ENCODE data around the gene BRF1.
A peak's percentile ranks its signal among the peaks of the same experiment; 100 is the strongest.

Gene BRF1

GRCh38 chr14:105187116-105187515, 113.7 kb downstream of the BRF1 start:
- Mint-ChIP-seq H3K4me1 (ENCODE audit: low read depth) (peaks cover 12% of the 10 kb centered on the region), H3K9me3 (peaks cover 9% of the 10 kb centered on the region), H3K27me3 (peaks cover 75% of the 10 kb centered on the region), H3K4me3 (no peak overlapping the region), H3K27ac (no peak overlapping the region), H3K36me3 (ENCODE audit: low read depth) (no peaks in the 10 kb centered on the region)
- intact Hi-C loops (cut with micrococcal nuclease) = no loop called here

- H3K36me3 Mint-ChIP-seq (ENCODE audit: low read depth) = no peaks in the 10 kb centered on the region
- intact Hi-C loops (cut with micrococcal nuclease) = no loop called here
- peaks cover 9% of the 10 kb centered on the region for H3K9me3 Mint-ChIP-seq
- H3K4me3 Mint-ChIP-seq = no peak overlapping the region
- peaks cover 15% of the 10 kb centered on the region for H3K4me1 Mint-ChIP-seq (ENCODE audit: low read depth)
- H3K27ac Mint-ChIP-seq = no peak overlapping the region
- H3K27me3 Mint-ChIP-seq = peaks cover 71% of the 10 kb centered on the region
Measured at GRCh38 chr14:105185973-105186372, 114.8 kb downstream of the BRF1 start.

- Mint-ChIP-seq H3K4me3 (no peak overlapping the region), H3K36me3 (ENCODE audit: low read depth) (no peaks in the 10 kb centered on the region), H3K9me3 (peaks cover 9% of the 10 kb centered on the region), H3K4me1 (ENCODE audit: low read depth) (peaks cover 21% of the 10 kb centered on the region), H3K27ac (peak overlapping the region; percentile 2), H3K27me3 (peaks cover 66% of the 10 kb centered on the region)
- intact Hi-C loops (cut with micrococcal nuclease) = no loop called here
Measured at GRCh38 chr14:105185001-105185400, 115.8 kb downstream of the BRF1 start.

- intact Hi-C loops (cut with micrococcal nuclease) = no loop called here
- peak overlapping the region; percentile 2 for H3K27ac Mint-ChIP-seq
- peaks cover 66% of the 10 kb centered on the region for H3K27me3 Mint-ChIP-seq
Measured at GRCh38 chr14:105184461-105184860, 116.3 kb downstream of the BRF1 start.

GRCh38 chr14:105182296-105183020, 118.3 kb downstream of the BRF1 start:
- intact Hi-C loops (cut with micrococcal nuclease) = no loop called here
- Mint-ChIP-seq H3K27me3 (peaks cover 60% of the 10 kb centered on the region), H3K4me1 (ENCODE audit: low read depth) (peaks cover 40% of the 10 kb centered on the region), H3K9me3 (no peaks in the 10 kb centered on the region), H3K4me3 (no peak overlapping the region), H3K27ac (no peak overlapping the region), H3K36me3 (ENCODE audit: low read depth) (peaks cover 13% of the 10 kb centered on the region)

More at GRCh38 chr14:105184461-105184860, 116.3 kb downstream of the BRF1 start:
- no peaks in the 10 kb centered on the region for H3K36me3 Mint-ChIP-seq (ENCODE audit: low read depth)
- H3K4me1 Mint-ChIP-seq (ENCODE audit: low read depth) = peaks cover 27% of the 10 kb centered on the region
- peaks cover 9% of the 10 kb centered on the region for H3K9me3 Mint-ChIP-seq
- no peak overlapping the region for H3K4me3 Mint-ChIP-seq

GRCh38 chr14:105181549-105182295, 119.1 kb downstream of the BRF1 start:
- Mint-ChIP-seq H3K27me3 (peaks cover 64% of the 10 kb centered on the region), H3K4me3 (peak overlapping the region; percentile 22), H3K4me1 (ENCODE audit: low read depth) (peaks cover 44% of the 10 kb centered on the region), H3K9me3 (no peaks in the 10 kb centered on the region), H3K27ac (no peak overlapping the region), H3K36me3 (ENCODE audit: low read depth) (peaks cover 20% of the 10 kb centered on the region)
- intact Hi-C loops (cut with micrococcal nuclease) = no loop called here

GRCh38 chr14:105180592-105181548, 119.9 kb downstream of the BRF1 start, which contains the start of gene NUDT14:
Gene NUDT14 (minus strand): TSS chr14:105181312. CDS start chr14:105181209, 103 bp downstream.
- peaks cover 29% of the 10 kb centered on the region for H3K36me3 Mint-ChIP-seq (ENCODE audit: low read depth)
- peaks cover 48% of the 10 kb centered on the region for H3K4me1 Mint-ChIP-seq (ENCODE audit: low read depth)
- peaks cover 70% of the 10 kb centered on the region for H3K27me3 Mint-ChIP-seq
- no peaks in the 10 kb centered on the region for H3K9me3 Mint-ChIP-seq
- intact Hi-C loops (cut with micrococcal nuclease) = no loop called here
- peak within 1 kb of the TSS; percentile 80 for H3K4me3 Mint-ChIP-seq
- H3K27ac Mint-ChIP-seq = peak within 1 kb of the TSS; percentile 42

- intact Hi-C loops (cut with micrococcal nuclease) = no loop called here
- no peak overlapping the region for H3K4me3 Mint-ChIP-seq
- H3K27me3 Mint-ChIP-seq = peaks cover 72% of the 10 kb centered on the region
Measured at GRCh38 chr14:105179191-105179590, 121.6 kb downstream of the BRF1 start.

GRCh38 chr14:105178868-105179140, 122.0 kb downstream of the BRF1 start:
- peaks cover 57% of the 10 kb centered on the region for H3K4me1 Mint-ChIP-seq (ENCODE audit: low read depth)
- peaks cover 75% of the 10 kb centered on the region for H3K27me3 Mint-ChIP-seq
- no peak overlapping the region for H3K4me3 Mint-ChIP-seq
- no peak overlapping the region for H3K27ac Mint-ChIP-seq
- H3K9me3 Mint-ChIP-seq = no peaks in the 10 kb centered on the region
- intact Hi-C loops (cut with micrococcal nuclease) = no loop called here
- peaks cover 31% of the 10 kb centered on the region for H3K36me3 Mint-ChIP-seq (ENCODE audit: low read depth)

More at GRCh38 chr14:105179191-105179590, 121.6 kb downstream of the BRF1 start:
- no peaks in the 10 kb centered on the region for H3K9me3 Mint-ChIP-seq
- peaks cover 55% of the 10 kb centered on the region for H3K4me1 Mint-ChIP-seq (ENCODE audit: low read depth)
- peak overlapping the region; percentile 18 for H3K27ac Mint-ChIP-seq
- H3K36me3 Mint-ChIP-seq (ENCODE audit: low read depth) = peaks cover 31% of the 10 kb centered on the region

- H3K9me3 Mint-ChIP-seq = no peaks in the 10 kb centered on the region
- intact Hi-C loops (cut with micrococcal nuclease) = no loop called here
- peaks cover 76% of the 10 kb centered on the region for H3K27me3 Mint-ChIP-seq
- H3K36me3 Mint-ChIP-seq (ENCODE audit: low read depth) = peaks cover 31% of the 10 kb centered on the region
- peaks cover 57% of the 10 kb centered on the region for H3K4me1 Mint-ChIP-seq (ENCODE audit: low read depth)
- peak overlapping the region; percentile 37 for H3K27ac Mint-ChIP-seq
- H3K4me3 Mint-ChIP-seq = no peak overlapping the region
Measured at GRCh38 chr14:105178069-105178867, 122.5 kb downstream of the BRF1 start.

GRCh38 chr14:105177082-105177481, 123.7 kb downstream of the BRF1 start:
- Mint-ChIP-seq H3K36me3 (ENCODE audit: low read depth) (peaks cover 31% of the 10 kb centered on the region), H3K27me3 (peaks cover 78% of the 10 kb centered on the region)
- intact Hi-C loops (cut with micrococcal nuclease) = no loop called here

GRCh38 chr14:105176513-105176912, 124.3 kb downstream of the BRF1 start:
- intact Hi-C loops (cut with micrococcal nuclease) = no loop called here
- no peak overlapping the region for H3K27ac Mint-ChIP-seq
- peaks cover 31% of the 10 kb centered on the region for H3K36me3 Mint-ChIP-seq (ENCODE audit: low read depth)
- H3K9me3 Mint-ChIP-seq = no peaks in the 10 kb centered on the region
- H3K27me3 Mint-ChIP-seq = peaks cover 80% of the 10 kb centered on the region
- peaks cover 47% of the 10 kb centered on the region for H3K4me1 Mint-ChIP-seq (ENCODE audit: low read depth)
- H3K4me3 Mint-ChIP-seq = no peak overlapping the region

More at GRCh38 chr14:105177082-105177481, 123.7 kb downstream of the BRF1 start:
- Mint-ChIP-seq H3K4me3 (no peak overlapping the region), H3K4me1 (ENCODE audit: low read depth) (peaks cover 50% of the 10 kb centered on the region), H3K9me3 (no peaks in the 10 kb centered on the region), H3K27ac (no peak overlapping the region)

Measured in dendritic cell treated with granulocyte-macrophage colony-stimulating factor and Interleukin-4, amounts not matched to agents 40 ng/mL and 50 ng/mL, for 4 days (primary cell).